Ishikawa (cell line): ENCODE data around the gene OR4D6.

Experiments
- CEBPB ChIP-seq: IDR thresholded peaks from 2 replicates; pipeline ENCODE4 v1.6.1; 2012
- CREB1 ChIP-seq: IDR thresholded peaks from 2 replicates; pipeline ENCODE4 v1.6.1; 2012; ENCODE audit warnings: low read depth
- EGR1 ChIP-seq: IDR thresholded peaks from 2 replicates; pipeline ENCODE4 v1.6.1; 2012
- EP300 ChIP-seq: IDR thresholded peaks from 2 replicates; pipeline ENCODE4 v1.6.1; 2012; ENCODE audit warnings: borderline replicate concordance
- FOXM1 ChIP-seq: IDR thresholded peaks from 2 replicates; pipeline ENCODE4 v1.6.1; 2012; ENCODE audit warnings: low read depth, borderline replicate concordance
- MAX ChIP-seq: IDR thresholded peaks from 2 replicates; pipeline ENCODE4 v1.6.1; 2012
- NFIC ChIP-seq: IDR thresholded peaks from 2 replicates; pipeline ENCODE4 v1.6.1; 2012
- RAD21 ChIP-seq: IDR thresholded peaks from 2 replicates; pipeline ENCODE4 v1.6.1; 2012; ENCODE audit warnings: low read depth
- REST ChIP-seq: IDR thresholded peaks from 2 replicates; pipeline ENCODE4 v1.6.1; 2012; ENCODE audit warnings: low read depth, mild to moderate bottlenecking
- TAF1 ChIP-seq: IDR thresholded peaks from 2 replicates; pipeline ENCODE4 v1.6.1; 2012; ENCODE audit warnings: low read depth, mild to moderate bottlenecking
- TCF12 ChIP-seq: IDR thresholded peaks from 2 replicates; pipeline ENCODE4 v1.6.1; 2012; ENCODE audit warnings: low read depth
- TEAD4 ChIP-seq: IDR thresholded peaks from 2 replicates; pipeline ENCODE4 v1.6.1; 2012
- USF1 ChIP-seq: IDR thresholded peaks from 2 replicates; pipeline ENCODE4 v1.6.1; 2012
- YY1 ChIP-seq: IDR thresholded peaks from 2 replicates; pipeline ENCODE4 v1.6.1; 2012; ENCODE audit warnings: low read depth
- ZBTB7A ChIP-seq: IDR thresholded peaks from 2 replicates; pipeline ENCODE4 v1.6.1; 2012; ENCODE audit warnings: low read depth

Gene OR4D6

GRCh38 chr11:59436169-59436568, 20.6 kb upstream of the OR4D6 start, which contains the start of gene OR5A1:
Gene OR5A1 (plus strand): TSS chr11:59436469. CDS start chr11:59443169, 6,700 bp downstream.
- TF ChIP-seq USF1 (no peak), TCF12 (no peak), CEBPB (no peak), FOXM1 (no peak), TEAD4 (no peak), CREB1 (no peak), YY1 (no peak), EP300 (no peak), EGR1 (no peak), RAD21 (no peak), NFIC (no peak), MAX (no peak), TAF1 (no peak), ZBTB7A (no peak), REST (no peak)

- no peak for TF ChIP-seq TCF12
- TF ChIP-seq YY1 = no peak
- TF ChIP-seq FOXM1 = no peak
- TF ChIP-seq MAX = no peak
- TF ChIP-seq CEBPB = no peak
- no peak for TF ChIP-seq EGR1
- TF ChIP-seq USF1 = no peak
- no peak for TF ChIP-seq NFIC
- no peak for TF ChIP-seq RAD21
- TF ChIP-seq CREB1 = no peak
- no peak for TF ChIP-seq ZBTB7A
- TF ChIP-seq TEAD4 = no peak
- no peak for TF ChIP-seq REST
- TF ChIP-seq TAF1 = no peak
Observed at GRCh38 chr11:59437770-59438169, 19.0 kb upstream of the OR4D6 start.

- TF ChIP-seq CREB1 (no peak), NFIC (no peak), FOXM1 (no peak), ZBTB7A (no peak), USF1 (no peak), EP300 (no peak), TAF1 (no peak)
Observed at GRCh38 chr11:59448484-59448883, 8.3 kb upstream of the OR4D6 start.

- TF ChIP-seq USF1 = no peak
- no peak for TF ChIP-seq CREB1
- TF ChIP-seq RAD21 = no peak
- no peak for TF ChIP-seq TEAD4
- no peak for TF ChIP-seq TAF1
- no peak for TF ChIP-seq TCF12
- TF ChIP-seq EGR1 = no peak
Observed at GRCh38 chr11:59459916-59460315, 3.2 kb downstream of the OR4D6 start.

- TF ChIP-seq USF1 (no peak), MAX (no peak), CREB1 (no peak), EP300 (no peak), ZBTB7A (no peak), NFIC (no peak), EGR1 (no peak), RAD21 (no peak), TEAD4 (no peak), TCF12 (no peak), FOXM1 (no peak), TAF1 (no peak), YY1 (no peak), REST (no peak), CEBPB (no peak)
Observed at GRCh38 chr11:59463190-59463641, 6.5 kb downstream of the OR4D6 start.
